ENCODE data around the gene LDLRAD3.

The LDLRAD3 gene

GRCh38 chr11:36014898-36015665 is 71.2 kb downstream of the LDLRAD3 start:
- no peak overlapping the region for H3K4me2 ChIP-seq (ENCODE audit: low read length)
- H3K27ac ChIP-seq (ENCODE audit: low read depth, low read length): no peak overlapping the region
- H3K4me1 ChIP-seq (ENCODE audit: control insufficient read depth, low read length): no peaks in the 10 kb centered on the region
- no peak overlapping the region for H3K4me3 ChIP-seq (ENCODE audit: low read length)
- H3F3A ChIP-seq (ENCODE audit: control insufficient read depth, insufficient read depth): no peaks in the 10 kb centered on the region
- TF ChIP-seq EZH2phosphoT487 (IDR thresholded peaks at IDR 0.05; ENCODE audit: borderline replicate concordance, low read length): no peak
- TF ChIP-seq, protein P1, sequence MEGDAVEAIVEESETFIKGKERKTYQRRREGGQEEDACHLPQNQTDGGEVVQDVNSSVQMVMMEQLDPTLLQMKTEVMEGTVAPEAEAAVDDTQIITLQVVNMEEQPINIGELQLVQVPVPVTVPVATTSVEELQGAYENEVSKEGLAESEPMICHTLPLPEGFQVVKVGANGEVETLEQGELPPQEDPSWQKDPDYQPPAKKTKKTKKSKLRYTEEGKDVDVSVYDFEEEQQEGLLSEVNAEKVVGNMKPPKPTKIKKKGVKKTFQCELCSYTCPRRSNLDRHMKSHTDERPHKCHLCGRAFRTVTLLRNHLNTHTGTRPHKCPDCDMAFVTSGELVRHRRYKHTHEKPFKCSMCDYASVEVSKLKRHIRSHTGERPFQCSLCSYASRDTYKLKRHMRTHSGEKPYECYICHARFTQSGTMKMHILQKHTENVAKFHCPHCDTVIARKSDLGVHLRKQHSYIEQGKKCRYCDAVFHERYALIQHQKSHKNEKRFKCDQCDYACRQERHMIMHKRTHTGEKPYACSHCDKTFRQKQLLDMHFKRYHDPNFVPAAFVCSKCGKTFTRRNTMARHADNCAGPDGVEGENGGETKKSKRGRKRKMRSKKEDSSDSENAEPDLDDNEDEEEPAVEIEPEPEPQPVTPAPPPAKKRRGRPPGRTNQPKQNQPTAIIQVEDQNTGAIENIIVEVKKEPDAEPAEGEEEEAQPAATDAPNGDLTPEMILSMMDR (IDR thresholded peaks at IDR 0.05; ENCODE audit: low read depth, low read length, poor library complexity, severe bottlenecking): no peak
- H3K79me2 ChIP-seq (ENCODE audit: control insufficient read depth, low read length): no peaks in the 10 kb centered on the region
- no peaks in the 10 kb centered on the region for H3K36me3 ChIP-seq (ENCODE audit: control insufficient read depth, low read length)
- H3K27me3 ChIP-seq (ENCODE audit: control insufficient read depth, low read length): no peaks in the 10 kb centered on the region
- H3K9me2 ChIP-seq (replicated peaks; ENCODE audit: control insufficient read depth, low read length): no peaks in the 10 kb centered on the region
- H4K20me1 ChIP-seq (ENCODE audit: control insufficient read depth, insufficient read depth, low read depth, low read length): no peaks in the 10 kb centered on the region
- no peaks in the 10 kb centered on the region for H3K9me3 ChIP-seq (ENCODE audit: control insufficient read depth, insufficient read depth, low read length)

- H3K4me2 ChIP-seq (ENCODE audit: low read length): no peak overlapping the region
- no peak overlapping the region for H3K4me3 ChIP-seq (ENCODE audit: low read length)
- no peaks in the 10 kb centered on the region for H3K79me2 ChIP-seq (ENCODE audit: control insufficient read depth, low read length)
- no peaks in the 10 kb centered on the region for H3K4me1 ChIP-seq (ENCODE audit: control insufficient read depth, low read length)
- H3K9me3 ChIP-seq (ENCODE audit: control insufficient read depth, insufficient read depth, low read length): no peaks in the 10 kb centered on the region
- no peaks in the 10 kb centered on the region for H3K36me3 ChIP-seq (ENCODE audit: control insufficient read depth, low read length)
- no peaks in the 10 kb centered on the region for H4K20me1 ChIP-seq (ENCODE audit: control insufficient read depth, insufficient read depth, low read depth, low read length)
- H3K27ac ChIP-seq (ENCODE audit: low read depth, low read length): no peak overlapping the region
- no peaks in the 10 kb centered on the region for H3F3A ChIP-seq (ENCODE audit: control insufficient read depth, insufficient read depth)
- TF ChIP-seq, protein P1 (IDR thresholded peaks at IDR 0.05; ENCODE audit: low read depth, low read length, poor library complexity, severe bottlenecking): no peak
- no peak for TF ChIP-seq EZH2phosphoT487 (IDR thresholded peaks at IDR 0.05; ENCODE audit: borderline replicate concordance, low read length)
- H3K27me3 ChIP-seq (ENCODE audit: control insufficient read depth, low read length): no peaks in the 10 kb centered on the region
- H3K9me2 ChIP-seq (replicated peaks; ENCODE audit: control insufficient read depth, low read length): no peaks in the 10 kb centered on the region
These were observed 71.9 kb downstream of the LDLRAD3 start for GRCh38 chr11:36015799-36016198.

- Histone ChIP-seq H3K4me2 (ENCODE audit: low read length) (no peak overlapping the region), H3K4me3 (ENCODE audit: low read length) (no peak overlapping the region), H3K27ac (ENCODE audit: low read depth, low read length) (no peak overlapping the region), H3K4me1 (ENCODE audit: control insufficient read depth, low read length) (no peaks in the 10 kb centered on the region), H3K79me2 (ENCODE audit: control insufficient read depth, low read length) (no peaks in the 10 kb centered on the region), H3K9me2 (replicated peaks; ENCODE audit: control insufficient read depth, low read length) (no peaks in the 10 kb centered on the region), H3K36me3 (ENCODE audit: control insufficient read depth, low read length) (no peaks in the 10 kb centered on the region), H3K9me3 (ENCODE audit: control insufficient read depth, insufficient read depth, low read length) (no peaks in the 10 kb centered on the region), H4K20me1 (ENCODE audit: control insufficient read depth, insufficient read depth, low read depth, low read length) (no peaks in the 10 kb centered on the region), H3F3A (ENCODE audit: control insufficient read depth, insufficient read depth) (no peaks in the 10 kb centered on the region), H3K27me3 (ENCODE audit: control insufficient read depth, low read length) (no peaks in the 10 kb centered on the region)
- TF ChIP-seq EZH2phosphoT487 (IDR thresholded peaks at IDR 0.05; ENCODE audit: borderline replicate concordance, low read length): no peak
These were observed 72.4 kb downstream of the LDLRAD3 start for GRCh38 chr11:36016263-36016662.

GRCh38 chr11:36016709-36017108 is 72.8 kb downstream of the LDLRAD3 start:
- H3K79me2 ChIP-seq (ENCODE audit: control insufficient read depth, low read length): no peaks in the 10 kb centered on the region

More at GRCh38 chr11:36016709-36017108, 72.8 kb downstream of the LDLRAD3 start:
- H3K27ac ChIP-seq (ENCODE audit: low read depth, low read length): no peak overlapping the region
- H3K4me1 ChIP-seq (ENCODE audit: control insufficient read depth, low read length): no peaks in the 10 kb centered on the region
- no peaks in the 10 kb centered on the region for H3F3A ChIP-seq (ENCODE audit: control insufficient read depth, insufficient read depth)
- no peaks in the 10 kb centered on the region for H3K27me3 ChIP-seq (ENCODE audit: control insufficient read depth, low read length)
- no peak overlapping the region for H3K4me3 ChIP-seq (ENCODE audit: low read length)
- no peak overlapping the region for H3K4me2 ChIP-seq (ENCODE audit: low read length)
- H3K36me3 ChIP-seq (ENCODE audit: control insufficient read depth, low read length): no peaks in the 10 kb centered on the region
- H3K9me3 ChIP-seq (ENCODE audit: control insufficient read depth, insufficient read depth, low read length): no peaks in the 10 kb centered on the region
- no peaks in the 10 kb centered on the region for H4K20me1 ChIP-seq (ENCODE audit: control insufficient read depth, insufficient read depth, low read depth, low read length)
- H3K9me2 ChIP-seq (replicated peaks; ENCODE audit: control insufficient read depth, low read length): no peaks in the 10 kb centered on the region
- TF ChIP-seq, protein P1 (IDR thresholded peaks at IDR 0.05; ENCODE audit: low read depth, low read length, poor library complexity, severe bottlenecking): no peak
- TF ChIP-seq EZH2phosphoT487 (IDR thresholded peaks at IDR 0.05; ENCODE audit: borderline replicate concordance, low read length): no peak

Measured in DOHH2 (cell line).